GM18511 (cell line): ENCODE results near the gene GFPT2.

Source experiments
- ATAC-seq: cut with Tn5 transposase; IDR thresholded peaks from one replicate; pipeline ENCODE4 v1.9.1; 2021; ENCODE audit warnings: mild to moderate bottlenecking, moderate library complexity; ENCODE audit not compliant: unreplicated experiment

GFPT2 gene

GRCh38 chr5:180352116-180353047, 754 bp downstream of the GFPT2 start:
- peak; percentile 11 for ATAC-seq

- no peak for ATAC-seq
These were observed 2.2 kb downstream of the GFPT2 start for GRCh38 chr5:180350711-180351465.

GRCh38 chr5:180350296-180350695, 2.8 kb downstream of the GFPT2 start:
- ATAC-seq = no peak

GRCh38 chr5:180349391-180349790, 3.7 kb downstream of the GFPT2 start:
- no peak for ATAC-seq

- ATAC-seq = no peak
These were observed 4.8 kb downstream of the GFPT2 start for GRCh38 chr5:180348336-180348735.

GRCh38 chr5:180347702-180348101, 5.4 kb downstream of the GFPT2 start:
- no peak for ATAC-seq

GRCh38 chr5:180346358-180346757, 6.8 kb downstream of the GFPT2 start:
- ATAC-seq = no peak

GRCh38 chr5:180345781-180346180, 7.4 kb downstream of the GFPT2 start:
- ATAC-seq = no peak

GRCh38 chr5:180345186-180345585, 8.0 kb downstream of the GFPT2 start:
- ATAC-seq = no peak

GRCh38 chr5:180344696-180344999, 8.5 kb downstream of the GFPT2 start:
- no peak for ATAC-seq

GRCh38 chr5:180343831-180344695, 9.1 kb downstream of the GFPT2 start:
- ATAC-seq = no peak

GRCh38 chr5:180343110-180343830, 9.9 kb downstream of the GFPT2 start:
- no peak for ATAC-seq

GRCh38 chr5:180341595-180341994, 11.5 kb downstream of the GFPT2 start:
- no peak for ATAC-seq

GRCh38 chr5:180340856-180341255, 12.3 kb downstream of the GFPT2 start:
- ATAC-seq = no peak

GRCh38 chr5:180339583-180340183, 13.5 kb downstream of the GFPT2 start:
- ATAC-seq = no peak

- no peak for ATAC-seq
These were observed 15.0 kb downstream of the GFPT2 start for GRCh38 chr5:180338001-180338707.

GRCh38 chr5:180336234-180337020, 16.7 kb downstream of the GFPT2 start:
- ATAC-seq = no peak

- no peak for ATAC-seq
These were observed 17.4 kb downstream of the GFPT2 start for GRCh38 chr5:180335614-180336233.
